IPS-18a (cell line): ENCODE measurements around the gene PRPF19.

ENCODE experiments used
- H3K27ac ChIP-seq: one replicate; pipeline ENCODE4 v1.5.1; 2013; ENCODE audit warnings: low read length
- H3K27me3 ChIP-seq: one replicate; pipeline ENCODE4 v1.6.1; 2013; ENCODE audit warnings: mild to moderate bottlenecking, low read length; ENCODE audit not compliant: control insufficient read depth, insufficient read depth
- H3K36me3 ChIP-seq: one replicate; pipeline ENCODE4 v1.6.1; 2013; ENCODE audit warnings: low read depth, low read length; ENCODE audit not compliant: control insufficient read depth
- H3K4me1 ChIP-seq: one replicate; pipeline ENCODE4 v1.6.1; 2013; ENCODE audit warnings: low read depth, low read length; ENCODE audit not compliant: control insufficient read depth
- H3K4me3 ChIP-seq: one replicate; pipeline ENCODE4 v1.5.1; 2013; ENCODE audit warnings: low read length
- H3K9ac ChIP-seq: one replicate; pipeline ENCODE4 v1.6.1; 2013; ENCODE audit warnings: mild to moderate bottlenecking, low read length, moderate library complexity
- H3K9me3 ChIP-seq: one replicate; pipeline ENCODE4 v1.6.1; 2013; ENCODE audit warnings: low read depth, low read length; ENCODE audit not compliant: control insufficient read depth

Gene PRPF19

DNA sequence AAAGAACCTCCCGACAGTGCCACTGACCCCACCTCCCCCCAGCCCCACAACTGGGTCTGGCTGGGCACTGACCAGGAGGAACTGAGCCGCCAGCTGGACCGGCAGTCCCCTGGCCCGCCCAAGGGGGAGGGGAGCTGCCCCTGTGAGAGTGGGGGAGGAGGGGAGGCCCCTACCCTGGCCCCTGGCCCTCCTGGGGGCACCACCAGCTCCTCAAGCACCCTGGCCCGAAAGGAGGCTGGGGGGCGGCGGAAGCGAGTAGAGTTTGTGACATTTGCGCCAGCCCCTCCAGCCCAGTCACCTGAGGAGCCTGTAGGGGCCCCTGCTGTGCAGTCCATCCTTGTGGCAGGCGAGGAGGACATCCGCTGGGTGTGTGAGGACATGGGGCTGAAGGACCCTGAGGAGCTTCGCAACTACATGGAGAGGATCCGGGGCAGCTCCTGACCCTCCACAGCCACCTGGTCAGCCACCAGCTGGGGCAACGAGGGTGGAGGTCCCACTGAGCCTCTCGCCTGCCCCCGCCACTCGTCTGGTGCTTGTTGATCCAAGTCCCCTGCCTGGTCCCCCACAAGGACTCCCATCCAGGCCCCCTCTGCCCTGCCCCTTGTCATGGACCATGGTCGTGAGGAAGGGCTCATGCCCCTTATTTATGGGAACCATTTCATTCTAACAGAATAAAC, 30.2 kb upstream of the PRPF19 start:
- no peak overlapping the region for H3K9ac ChIP-seq
- no peak overlapping the region for H3K27ac ChIP-seq
- H3K9me3 ChIP-seq: no peaks in the 10 kb centered on the region
- peaks cover 10% of the 10 kb centered on the region for H3K36me3 ChIP-seq
- no peaks in the 10 kb centered on the region for H3K27me3 ChIP-seq
- no peak overlapping the region for H3K4me3 ChIP-seq
- H3K4me1 ChIP-seq: peaks cover 3% of the 10 kb centered on the region

GRCh38 chr11:60935676-60936442, 29.5 kb upstream of the PRPF19 start:
- Histone ChIP-seq H3K27me3 (no peaks in the 10 kb centered on the region), H3K36me3 (peaks cover 18% of the 10 kb centered on the region), H3K9me3 (no peaks in the 10 kb centered on the region), H3K9ac (no peak overlapping the region), H3K27ac (no peak overlapping the region), H3K4me1 (peaks cover 3% of the 10 kb centered on the region), H3K4me3 (no peak overlapping the region)

GRCh38 chr11:60934790-60935605, 28.6 kb upstream of the PRPF19 start:
- Histone ChIP-seq H3K36me3 (peaks cover 22% of the 10 kb centered on the region), H3K27me3 (no peaks in the 10 kb centered on the region), H3K4me3 (no peak overlapping the region), H3K9me3 (no peaks in the 10 kb centered on the region), H3K27ac (no peak overlapping the region), H3K9ac (no peak overlapping the region), H3K4me1 (peaks cover 3% of the 10 kb centered on the region)

GRCh38 chr11:60934124-60934789, 27.9 kb upstream of the PRPF19 start:
- Histone ChIP-seq H3K4me3 (no peak overlapping the region), H3K9me3 (no peaks in the 10 kb centered on the region), H3K27me3 (no peaks in the 10 kb centered on the region), H3K36me3 (peaks cover 24% of the 10 kb centered on the region), H3K27ac (no peak overlapping the region), H3K9ac (no peak overlapping the region), H3K4me1 (peaks cover 3% of the 10 kb centered on the region)

GRCh38 chr11:60933416-60934123, 27.2 kb upstream of the PRPF19 start:
- Histone ChIP-seq H3K36me3 (peaks cover 31% of the 10 kb centered on the region), H3K27me3 (no peaks in the 10 kb centered on the region), H3K9me3 (no peaks in the 10 kb centered on the region), H3K4me1 (peaks cover 3% of the 10 kb centered on the region), H3K27ac (no peak overlapping the region), H3K4me3 (no peak overlapping the region), H3K9ac (no peak overlapping the region)

GRCh38 chr11:60932605-60933356, 26.4 kb upstream of the PRPF19 start:
- Histone ChIP-seq H3K9me3 (no peaks in the 10 kb centered on the region), H3K4me1 (peaks cover 3% of the 10 kb centered on the region), H3K36me3 (peaks cover 37% of the 10 kb centered on the region), H3K4me3 (no peak overlapping the region), H3K27me3 (no peaks in the 10 kb centered on the region), H3K27ac (no peak overlapping the region), H3K9ac (no peak overlapping the region)

GRCh38 chr11:60931917-60932316, 25.5 kb upstream of the PRPF19 start:
- H3K27ac ChIP-seq: no peak overlapping the region
- H3K4me1 ChIP-seq: peaks cover 3% of the 10 kb centered on the region
- H3K4me3 ChIP-seq: no peak overlapping the region
- H3K9me3 ChIP-seq: no peaks in the 10 kb centered on the region
- H3K36me3 ChIP-seq: peaks cover 37% of the 10 kb centered on the region
- H3K27me3 ChIP-seq: no peaks in the 10 kb centered on the region
- H3K9ac ChIP-seq: no peak overlapping the region

DNA sequence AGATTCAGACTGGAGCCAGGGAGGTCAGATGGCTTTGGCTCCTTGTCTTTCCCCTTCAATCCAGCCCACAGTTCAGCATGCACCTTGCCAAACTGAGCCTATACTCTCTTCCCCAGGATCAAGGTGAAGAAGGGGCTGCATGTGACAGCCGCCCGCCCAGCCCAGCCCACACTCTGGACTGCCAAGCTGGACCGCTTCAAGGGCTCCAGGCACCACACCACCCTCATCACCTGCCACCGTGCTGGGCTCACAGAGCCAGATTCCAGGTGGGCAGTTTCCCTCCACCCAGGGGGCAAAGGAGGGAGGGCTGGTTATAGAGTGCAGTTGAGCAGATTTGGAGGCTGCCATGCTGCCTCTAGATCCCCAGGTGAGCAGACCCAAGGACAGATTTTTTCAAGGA, 24.0 kb upstream of the PRPF19 start:
- Histone ChIP-seq H3K27me3 (no peaks in the 10 kb centered on the region), H3K4me3 (no peak overlapping the region), H3K36me3 (peaks cover 37% of the 10 kb centered on the region), H3K9me3 (no peaks in the 10 kb centered on the region), H3K9ac (no peak overlapping the region), H3K4me1 (peaks cover 14% of the 10 kb centered on the region), H3K27ac (no peak overlapping the region)

GRCh38 chr11:60929764-60930163, 23.4 kb upstream of the PRPF19 start:
- H3K9ac ChIP-seq: no peak overlapping the region
- no peaks in the 10 kb centered on the region for H3K27me3 ChIP-seq
- H3K4me1 ChIP-seq: peaks cover 16% of the 10 kb centered on the region
- no peak overlapping the region for H3K4me3 ChIP-seq
- H3K36me3 ChIP-seq: peaks cover 35% of the 10 kb centered on the region
- H3K27ac ChIP-seq: no peak overlapping the region
- H3K9me3 ChIP-seq: no peaks in the 10 kb centered on the region

DNA sequence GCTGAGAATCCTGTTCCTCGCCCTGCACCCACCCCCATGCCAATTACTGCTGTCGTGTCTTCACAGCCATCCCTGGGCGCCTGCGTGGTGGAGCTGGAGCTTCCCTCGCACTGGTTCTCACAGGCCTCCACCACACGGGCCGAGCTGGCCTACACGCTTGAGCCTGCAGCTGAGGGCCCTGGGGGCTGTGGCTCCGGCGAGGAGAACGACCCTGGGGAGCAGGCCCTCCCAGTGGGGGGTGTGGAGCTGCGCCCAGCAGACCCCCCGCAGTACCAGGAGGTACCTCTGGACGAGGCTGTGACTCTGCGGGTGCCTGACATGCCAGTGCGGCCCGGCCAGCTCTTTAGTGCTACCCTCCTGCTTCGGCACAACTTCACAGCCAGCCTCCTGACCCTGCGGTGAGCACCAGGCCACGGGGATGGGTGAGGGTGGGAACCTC, 22.2 kb upstream of the PRPF19 start:
- Histone ChIP-seq H3K4me1 (peaks cover 18% of the 10 kb centered on the region), H3K27me3 (no peaks in the 10 kb centered on the region), H3K9me3 (no peaks in the 10 kb centered on the region), H3K9ac (no peak overlapping the region), H3K36me3 (peaks cover 34% of the 10 kb centered on the region), H3K27ac (no peak overlapping the region), H3K4me3 (no peak overlapping the region)
